PC-3 (cell line): Measurements from ENCODE around the gene NTM. TPM values are rescaled to one million over a fixed set of nuclear protein-coding genes. Genes with fewer than 3 reads are reported as not detected.

Experiments used
- ATAC-seq: fragments of 200-7000 bp; cut with Tn5 transposase; 2 replicates; pipeline ENCODE4 v1.9.1; 2020; ENCODE audit warnings: mild to moderate bottlenecking, moderate library complexity
- BruUV-seq: library from RNA; stranded (reverse); fragments of 400-500 nt; replicated peaks from 2 replicates; lab custom pipeline; 2021; lab: Mats Ljungman, UMichigan
- CTCF ChIA-PET: fragments of 300-600 bp; sonication (Branson Sonifier 250); formaldehyde crosslinking; loops from one replicate; lab custom pipeline; 2022; ENCODE audit warnings: antibody characterized with exemption; lab: Charles Lee
- POLR2A ChIA-PET: fragments of 300-600 bp; sonication (Branson Sonifier 250); formaldehyde crosslinking; loops from one replicate; lab custom pipeline; 2022; ENCODE audit warnings: antibody characterized with exemption; ENCODE audit not compliant: unreplicated experiment; lab: Charles Lee
- DNase-seq: peaks from one replicate; pipeline ENCODE4 v3.0.0-alpha.2; 2015
- H2AFZ ChIP-seq: fragments of 300-600 bp; sonication (generic); 2 replicates; pipeline ENCODE4 v1.6.0; 2016; ENCODE audit warnings: antibody characterized with exemption, low read length
- H3F3A ChIP-seq: fragments of 300-600 bp; sonication (generic); one replicate; pipeline ENCODE4 v1.6.0; 2017; ENCODE audit warnings: antibody characterized with exemption, low read length, control low read depth, mild to moderate bottlenecking; ENCODE audit not compliant: unreplicated experiment
- H3K27ac ChIP-seq: fragments of 300-600 bp; sonication (generic); 2 replicates; pipeline ENCODE4 v1.5.1; 2016; ENCODE audit warnings: mild to moderate bottlenecking, low read length
- H3K27me3 ChIP-seq: fragments of 300-600 bp; sonication (generic); 2 replicates; pipeline ENCODE4 v1.6.1; 2016; ENCODE audit warnings: low read length, mixed read lengths
- H3K36me3 ChIP-seq: fragments of 300-600 bp; sonication (generic); 2 replicates; pipeline ENCODE4 v1.6.1; 2016; ENCODE audit warnings: low read depth, mixed run types, low read length, mixed read lengths
- H3K4me1 ChIP-seq: fragments of 300-600 bp; sonication (generic); 2 replicates; pipeline ENCODE4 v1.5.1; 2016; ENCODE audit warnings: low read length; ENCODE audit not compliant: insufficient read depth
- H3K4me2 ChIP-seq: fragments of 300-600 bp; sonication (generic); 2 replicates; pipeline ENCODE4 v1.6.0; 2016; ENCODE audit warnings: low read length
- H3K4me3 ChIP-seq: fragments of 300-600 bp; sonication (generic); 2 replicates; pipeline ENCODE4 v1.5.1; 2016; ENCODE audit warnings: mild to moderate bottlenecking, low read length, mixed read lengths
- H3K79me2 ChIP-seq: fragments of 300-600 bp; sonication (generic); 2 replicates; pipeline ENCODE4 v1.6.1; 2017; ENCODE audit warnings: low read length, mixed read lengths
- H3K9ac ChIP-seq: fragments of 300-600 bp; sonication (generic); 2 replicates; pipeline ENCODE4 v1.6.0; 2016; ENCODE audit warnings: mild to moderate bottlenecking, low read length
- H3K9me2 ChIP-seq: fragments of 300-600 bp; sonication (generic); replicated peaks from 2 replicates; pipeline ENCODE4 v1.6.1; 2016; ENCODE audit warnings: mixed run types, low read length, mixed read lengths
- H3K9me3 ChIP-seq: fragments of 300-600 bp; sonication (generic); 2 replicates; pipeline ENCODE4 v1.6.1; 2016; ENCODE audit warnings: low read length, mixed read lengths
- H4K20me1 ChIP-seq: fragments of 300-600 bp; sonication (generic); 2 replicates; pipeline ENCODE4 v1.6.1; 2016; ENCODE audit warnings: low read length, mixed read lengths
- CTCF ChIP-seq: fragments of 300-600 bp; sonication (generic); conservative IDR thresholded peaks from 2 replicates; pipeline ENCODE4 v1.5.1; 2017; ENCODE audit warnings: antibody characterized with exemption, low read depth, mild to moderate bottlenecking, low read length
- EZH2 ChIP-seq: fragments of 300-600 bp; sonication (generic); IDR thresholded peaks from one replicate; pipeline ENCODE4 v1.6.1; 2017; ENCODE audit warnings: antibody characterized with exemption, mild to moderate bottlenecking, low read length; ENCODE audit not compliant: unreplicated experiment
- EZH2phosphoT487 ChIP-seq: fragments of 300-600 bp; sonication (generic); IDR thresholded peaks from 2 replicates; pipeline ENCODE4 v1.6.1; 2018; ENCODE audit warnings: mild to moderate bottlenecking, antibody characterized with exemption, low read length, borderline replicate concordance
- intact Hi-C: fragments of 100-400 bp; cut with micrococcal nuclease; formaldehyde crosslinking; loops from 2 replicates; pipeline ENCODE4 v1.9.0; 2023
- total RNA-seq: library from RNA; depleted of rRNA; stranded (reverse); fragments of >200 nt; gene quantifications from 2 replicates; pipeline ENCODE4 v1.2.3, GENCODE V29; 2014

Gene NTM
- total RNA-seq, 1 experiment from 2014 or later: not detected

- ATAC-seq: no peak
- ChIA-PET CTCF (no interaction called here), POLR2A (no interaction called here)
- no peaks in the 10 kb centered on the region for H3K9me3 ChIP-seq
- TF ChIP-seq CTCF (no peak), EZH2phosphoT487 (no peak)
- no peaks in the 10 kb centered on the region for H3K79me2 ChIP-seq
- no peak overlapping the region for H2AFZ ChIP-seq
- no TSS peak for BruUV-seq
- H3K4me3 ChIP-seq: no peak overlapping the region
- H3K9ac ChIP-seq: no peak overlapping the region
- intact Hi-C loops: no loop called here
- no peak overlapping the region for H3K4me2 ChIP-seq
- DNase-seq: no peak
- no peak overlapping the region for H3K27ac ChIP-seq
- H4K20me1 ChIP-seq: no peaks in the 10 kb centered on the region
- H3F3A ChIP-seq: no peaks in the 10 kb centered on the region
- no peaks in the 10 kb centered on the region for H3K4me1 ChIP-seq
- peaks cover 55% of the 10 kb centered on the region for H3K27me3 ChIP-seq
- no peaks in the 10 kb centered on the region for H3K9me2 ChIP-seq
- H3K36me3 ChIP-seq: no peaks in the 10 kb centered on the region
Observed at GRCh38 chr11:131378931-131379330, 8.5 kb downstream of the NTM start.

- no peak overlapping the region for H3K9ac ChIP-seq
- POLR2A ChIA-PET: no interaction called here
- H3F3A ChIP-seq: no peaks in the 10 kb centered on the region
- peaks cover 54% of the 10 kb centered on the region for H3K27me3 ChIP-seq
- no peaks in the 10 kb centered on the region for H3K9me2 ChIP-seq
- H3K79me2 ChIP-seq: no peaks in the 10 kb centered on the region
- TF ChIP-seq CTCF (no peak), EZH2 (no peak), EZH2phosphoT487 (no peak)
- no peaks in the 10 kb centered on the region for H4K20me1 ChIP-seq
- no peak overlapping the region for H3K27ac ChIP-seq
- intact Hi-C loops: no loop called here
- H2AFZ ChIP-seq: no peak overlapping the region
- H3K4me1 ChIP-seq: no peaks in the 10 kb centered on the region
- CTCF ChIA-PET: no interaction called here
- no peak overlapping the region for H3K4me2 ChIP-seq
- DNase-seq (no peak), ATAC-seq (no peak)
- no peaks in the 10 kb centered on the region for H3K36me3 ChIP-seq
- no peaks in the 10 kb centered on the region for H3K9me3 ChIP-seq
- H3K4me3 ChIP-seq: no peak overlapping the region
- no TSS peak for BruUV-seq
Observed at GRCh38 chr11:131385763-131386390, 15.5 kb downstream of the NTM start.

GRCh38 chr11:131386408-131386807, 16.0 kb downstream of the NTM start:
- no peak overlapping the region for H3K4me3 ChIP-seq
- no peak for ATAC-seq
- no peak for DNase-seq
- no TSS peak for BruUV-seq
- no peaks in the 10 kb centered on the region for H3K79me2 ChIP-seq
- no peaks in the 10 kb centered on the region for H3K9me2 ChIP-seq
- H3K27ac ChIP-seq: no peak overlapping the region
- H3K36me3 ChIP-seq: no peaks in the 10 kb centered on the region
- H3K4me2 ChIP-seq: no peak overlapping the region
- H3F3A ChIP-seq: no peaks in the 10 kb centered on the region
- no peak overlapping the region for H3K9ac ChIP-seq
- no peaks in the 10 kb centered on the region for H3K4me1 ChIP-seq
- intact Hi-C loops: no loop called here
- POLR2A ChIA-PET: no interaction called here
- no peaks in the 10 kb centered on the region for H3K9me3 ChIP-seq
- no peak overlapping the region for H2AFZ ChIP-seq
- H4K20me1 ChIP-seq: no peaks in the 10 kb centered on the region
- peaks cover 51% of the 10 kb centered on the region for H3K27me3 ChIP-seq
- TF ChIP-seq EZH2phosphoT487 (no peak), CTCF (no peak), EZH2 (no peak)
- CTCF ChIA-PET: no interaction called here
